Glutamatergic neuron (in vitro differentiated cells): ENCODE measurements around the gene TYR. TPM values are rescaled to one million over a fixed set of nuclear protein-coding genes. Genes with fewer than 3 reads are reported as not detected.

Source experiments
- DNase-seq: peaks from one replicate; pipeline ENCODE4 v3.0.0; 2022
- H3K27ac Mint-ChIP-seq: one replicate; pipeline ENCODE4 v1.8.0; 2020; ENCODE audit warnings: mild to moderate bottlenecking, mixed read lengths, inconsistent platforms; ENCODE audit not compliant: unreplicated experiment
- H3K27me3 Mint-ChIP-seq: one replicate; pipeline ENCODE4 v1.8.0; 2020; ENCODE audit warnings: mild to moderate bottlenecking, moderate library complexity, mixed read lengths, inconsistent platforms; ENCODE audit not compliant: unreplicated experiment
- H3K36me3 Mint-ChIP-seq: one replicate; pipeline ENCODE4 v1.8.0; 2020; ENCODE audit warnings: mild to moderate bottlenecking, mixed read lengths, inconsistent platforms; ENCODE audit not compliant: unreplicated experiment
- H3K4me1 Mint-ChIP-seq: one replicate; pipeline ENCODE4 v1.8.0; 2020; ENCODE audit warnings: mild to moderate bottlenecking, low read depth, mixed read lengths, inconsistent platforms; ENCODE audit not compliant: unreplicated experiment
- H3K4me3 Mint-ChIP-seq: one replicate; pipeline ENCODE4 v1.8.0; 2020; ENCODE audit warnings: mild to moderate bottlenecking, mixed read lengths, inconsistent platforms; ENCODE audit not compliant: unreplicated experiment
- H3K9me3 Mint-ChIP-seq: one replicate; pipeline ENCODE4 v1.8.0; 2020; ENCODE audit warnings: mild to moderate bottlenecking, moderate library complexity, mixed read lengths, inconsistent platforms; ENCODE audit not compliant: unreplicated experiment
- CTCF ChIP-seq: fragments of 200-600 bp; sonication (generic); IDR thresholded peaks from one replicate; pipeline ENCODE4 v1.5.0; 2021; ENCODE audit not compliant: partially characterized antibody, unreplicated experiment
- long read RNA-seq: library from polyadenylated mRNA; unstranded; transcript quantifications from one replicate; pipeline ENCODE4 v2.0.0, GENCODE V29; 2020; ENCODE audit not compliant: unreplicated experiment
- total RNA-seq: library from RNA; stranded (reverse); fragmentation: NEBNext Ultra II Directional; extraction: Animal tissue kit (Norgen Biotek cat#: 25700); gene quantifications from one replicate; pipeline ENCODE4 v1.2.1, GENCODE V29; 2021; ENCODE audit not compliant: unreplicated experiment

TYR gene
- not detected for total RNA-seq
- long read RNA-seq: 0 reads

- no peaks in the 10 kb centered on the region for H3K27me3 Mint-ChIP-seq
- no peaks in the 10 kb centered on the region for H3K4me1 Mint-ChIP-seq
- H3K9me3 Mint-ChIP-seq: peaks cover 1% of the 10 kb centered on the region
- no peak within 1 kb of the TSS for H3K4me3 Mint-ChIP-seq
- TF ChIP-seq CTCF: no peak
- DNase-seq: no peak
- no peaks in the 10 kb centered on the region for H3K36me3 Mint-ChIP-seq
- H3K27ac Mint-ChIP-seq: no peak within 1 kb of the TSS
Observed at GRCh38 chr11:89177691-89178231, at the start of gene TYR. TYR (plus strand) TSS chr11:89177875; CDS start chr11:89177954, 79 bp downstream.

GRCh38 chr11:89136606-89137005 lies 41.1 kb upstream of the TYR start:
- no peaks in the 10 kb centered on the region for H3K4me1 Mint-ChIP-seq
- no peak overlapping the region for H3K27ac Mint-ChIP-seq
- no peaks in the 10 kb centered on the region for H3K9me3 Mint-ChIP-seq
- no peak for DNase-seq
- no peak overlapping the region for H3K4me3 Mint-ChIP-seq
- no peak for TF ChIP-seq CTCF
- no peaks in the 10 kb centered on the region for H3K36me3 Mint-ChIP-seq
- H3K27me3 Mint-ChIP-seq: no peaks in the 10 kb centered on the region

GRCh38 chr11:89147229-89147628 lies 30.4 kb upstream of the TYR start:
- TF ChIP-seq CTCF: no peak
- no peak for DNase-seq
- H3K27me3 Mint-ChIP-seq: no peaks in the 10 kb centered on the region
- H3K27ac Mint-ChIP-seq: no peak overlapping the region
- no peaks in the 10 kb centered on the region for H3K36me3 Mint-ChIP-seq
- no peak overlapping the region for H3K4me3 Mint-ChIP-seq
- H3K4me1 Mint-ChIP-seq: no peaks in the 10 kb centered on the region
- H3K9me3 Mint-ChIP-seq: no peaks in the 10 kb centered on the region

GRCh38 chr11:89159974-89160373 lies 17.7 kb upstream of the TYR start:
- H3K4me3 Mint-ChIP-seq: no peak overlapping the region
- no peak overlapping the region for H3K27ac Mint-ChIP-seq
- DNase-seq: no peak
- TF ChIP-seq CTCF: no peak
- H3K36me3 Mint-ChIP-seq: no peaks in the 10 kb centered on the region
- H3K9me3 Mint-ChIP-seq: no peaks in the 10 kb centered on the region
- H3K4me1 Mint-ChIP-seq: no peaks in the 10 kb centered on the region
- no peaks in the 10 kb centered on the region for H3K27me3 Mint-ChIP-seq

DNA sequence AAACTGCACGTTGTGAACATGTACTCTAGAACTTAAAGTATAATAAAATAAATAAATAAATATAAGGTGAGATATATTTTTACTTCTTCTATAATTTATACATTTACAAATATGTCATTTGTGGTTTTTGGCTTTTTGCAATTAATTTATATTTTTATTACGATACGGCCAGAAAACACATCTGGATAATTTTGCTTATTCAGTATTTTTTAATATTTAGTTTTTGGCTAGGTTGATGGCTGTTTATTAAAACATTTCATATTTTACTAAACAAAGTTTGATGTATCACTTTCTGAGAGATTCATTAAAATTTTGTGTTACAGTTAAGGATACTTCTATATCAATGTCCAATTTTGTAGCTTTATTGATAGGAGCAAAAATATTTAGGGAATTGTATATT lies 15.7 kb upstream of the TYR start:
- DNase-seq: no peak
- Mint-ChIP-seq H3K36me3 (no peaks in the 10 kb centered on the region), H3K27ac (no peak overlapping the region), H3K9me3 (no peaks in the 10 kb centered on the region), H3K4me3 (no peak overlapping the region), H3K4me1 (no peaks in the 10 kb centered on the region), H3K27me3 (no peaks in the 10 kb centered on the region)
- TF ChIP-seq CTCF: no peak
